Tibial nerve (tissue), 4 donors: ENCODE data around the gene ZBED1.
"Not testable (repeated sequence)": the region's sequence is repeated elsewhere in the genome, so short reads cannot be mapped to it uniquely, and the experiment has no call there.

Source experiments
- CTCF ChIP-seq, 5 experiments: fragments of 200-600 bp in 3 of 5; fragments of 450-650 bp in 2 of 5; sonication (generic) in 3 of 5; IDR thresholded peaks; one replicate each; pipeline ENCODE4 v1.5.1; 2016 to 2019; ENCODE audit warnings: antibody characterized with exemption in 5 of 5, mild to moderate bottlenecking in 3 of 5, moderate library complexity in 2 of 5
- EP300 ChIP-seq, 2 donors: sonication (generic); formaldehyde crosslinking; IDR thresholded peaks; one replicate each; pipeline ENCODE4 v1.6.1; 2017; ENCODE audit warnings: antibody characterized with exemption in 2 of 2, mild to moderate bottlenecking in 1 of 2

- not testable (repeated sequence) for TF ChIP-seq CTCF, EP300 (IDR thresholded peaks at IDR 0.05)
These were observed 18.9 kb upstream of the ZBED1 start for GRCh38 chrX:2519638-2520037.
